NOMO-1 treated with DMSO at 0.1 percent for 48 hours (cell line): ENCODE measurements around the gene ZNF281.

Experiments
- DNase-seq: peaks from one replicate; lab custom pipeline; 2025; ENCODE audit not compliant: unreplicated experiment; lab: John Stamatoyannopoulos, UW

ZNF281 gene

GRCh38 chr1:200392625-200393185 lies 17.1 kb downstream of the ZNF281 start:
- no peak for DNase-seq

- DNase-seq = no peak
Measured at GRCh38 chr1:200391747-200392146, 18.1 kb downstream of the ZNF281 start.

GRCh38 chr1:200388791-200389190 lies 21.0 kb downstream of the ZNF281 start:
- DNase-seq = no peak

GRCh38 chr1:200386416-200386815 lies 23.4 kb downstream of the ZNF281 start:
- no peak for DNase-seq

- DNase-seq = no peak
Measured at GRCh38 chr1:200384818-200385390, 24.9 kb downstream of the ZNF281 start.

GRCh38 chr1:200381256-200381984 lies 28.4 kb downstream of the ZNF281 start:
- no peak for DNase-seq

GRCh38 chr1:200380589-200381021 lies 29.2 kb downstream of the ZNF281 start:
- no peak for DNase-seq

- DNase-seq = no peak
Measured at GRCh38 chr1:200379940-200380588, 29.8 kb downstream of the ZNF281 start.

GRCh38 chr1:200379432-200379757 lies 30.4 kb downstream of the ZNF281 start:
- DNase-seq = no peak

- no peak for DNase-seq
Measured at GRCh38 chr1:200378096-200378495, 31.7 kb downstream of the ZNF281 start.

GRCh38 chr1:200376528-200376927 lies 33.3 kb downstream of the ZNF281 start:
- DNase-seq = no peak

GRCh38 chr1:200374569-200375295 lies 35.1 kb downstream of the ZNF281 start:
- no peak for DNase-seq

- DNase-seq = no peak
Measured at GRCh38 chr1:200373811-200374231, 36.0 kb downstream of the ZNF281 start.

- no peak for DNase-seq
Measured at GRCh38 chr1:200372885-200373181, 37.0 kb downstream of the ZNF281 start.

- no peak for DNase-seq
Measured at GRCh38 chr1:200372095-200372884, 37.5 kb downstream of the ZNF281 start.

- DNase-seq = no peak
Measured at GRCh38 chr1:200369706-200370105, 40.1 kb downstream of the ZNF281 start.

GRCh38 chr1:200369131-200369530 lies 40.7 kb downstream of the ZNF281 start:
- no peak for DNase-seq

GRCh38 chr1:200368556-200368955 lies 41.3 kb downstream of the ZNF281 start:
- no peak for DNase-seq

GRCh38 chr1:200367841-200368534 lies 41.8 kb downstream of the ZNF281 start:
- peak; percentile 74 for DNase-seq

- no peak for DNase-seq
Measured at GRCh38 chr1:200366577-200367253, 43.1 kb downstream of the ZNF281 start.
